ENCODE results near the gene OR1A1. TPM values are rescaled to one million over a fixed set of nuclear protein-coding genes. Genes with fewer than 3 reads are reported as not detected.

OR1A1 gene
- total and polyA plus RNA-seq, 12 donors, result not detected

GRCh38 chr17:3256575-3256974, 49.1 kb downstream of the OR1A1 start:
- intact Hi-C loops (cut with DNase I), result no loop called here
- WGBS, 2 donors, result 85 to 89% methylated on average over 8 of the region's 8 CpGs
- no peak for TF ChIP-seq CTCF (IDR thresholded peaks at IDR 0.05)
- Histone ChIP-seq H3K9me3 (peaks cover 0 to 9% (median 0%) of the 10 kb centered on the region in 11 donors), H3K36me3 (no peaks in the 10 kb centered on the region), H3K27ac (no peak overlapping the region), H3K27me3 (peaks cover 0 to 5% (median 0%) of the 10 kb centered on the region in 7 donors), H3K4me1 (no peaks in the 10 kb centered on the region), H3K4me3 (no peak overlapping the region)
- DNase-seq, result no peak
- ATAC-seq, result no peak

GRCh38 chr17:3260163-3260562, 52.7 kb downstream of the OR1A1 start:
- Histone ChIP-seq H3K4me1 (no peaks in the 10 kb centered on the region), H3K4me3 (no peak overlapping the region), H3K9me3 (peaks cover 0 to 2% (median 0%) of the 10 kb centered on the region in 11 donors), H3K36me3 (no peaks in the 10 kb centered on the region), H3K27ac (no peak overlapping the region), H3K27me3 (peaks cover 0 to 17% (median 6%) of the 10 kb centered on the region in 7 donors)
- intact Hi-C loops (cut with DNase I), result no loop called here
- WGBS, 2 donors, result 77 to 79% methylated on average over 1 of the region's 1 CpG
- DNase-seq (no peak), ATAC-seq (no peak)
- TF ChIP-seq CTCF (IDR thresholded peaks at IDR 0.05), result no peak

GRCh38 chr17:3260600-3260999, 53.1 kb downstream of the OR1A1 start:
- no peaks in the 10 kb centered on the region for H3K9me3 ChIP-seq
- no peak overlapping the region for H3K4me3 ChIP-seq
- 74 to 81% methylated on average over 13 of the region's 13 CpGs for WGBS, 2 donors
- no peaks in the 10 kb centered on the region for H3K36me3 ChIP-seq
- ATAC-seq (no peak), DNase-seq (no peak)
- no peak overlapping the region for H3K27ac ChIP-seq
- H3K27me3 ChIP-seq, result peaks cover 0 to 17% (median 6%) of the 10 kb centered on the region in 7 donors
- no peaks in the 10 kb centered on the region for H3K4me1 ChIP-seq
- intact Hi-C loops (cut with DNase I), result no loop called here
- no peak for TF ChIP-seq CTCF (IDR thresholded peaks at IDR 0.05)

Other genes starting within 250 kb of the OR1A1 start
- not detected for gene OR1D5, start 144.1 kb upstream of the OR1A1 start, total RNA-seq
- gene OR1D5, start 144.1 kb upstream of the OR1A1 start, polyA plus RNA-seq, result not detected
- not detected for gene OR1D2, start 103.2 kb upstream of the OR1A1 start, total RNA-seq
- gene OR1D2, start 103.2 kb upstream of the OR1A1 start, polyA plus RNA-seq, result not detected
- gene OR1G1, start 80.1 kb upstream of the OR1A1 start, total RNA-seq, result not detected
- gene OR1G1, start 80.1 kb upstream of the OR1A1 start, polyA plus RNA-seq, result not detected
- gene OR1A2, start 10.1 kb upstream of the OR1A1 start, total RNA-seq, result not detected
- not detected for gene OR1A2, start 10.1 kb upstream of the OR1A1 start, polyA plus RNA-seq
- not detected for gene OR3A1, start 90.7 kb downstream of the OR1A1 start, total RNA-seq
- gene OR3A1, start 90.7 kb downstream of the OR1A1 start, polyA plus RNA-seq, result not detected
- gene OR3A2, start 178.6 kb downstream of the OR1A1 start, total RNA-seq, result 1 to 10 TPM in 1 of 10 donors, under 1 TPM in 2, not detected in 7; 0.13 to 2.3 (median 0.28) TPM
- not detected for gene OR3A2, start 178.6 kb downstream of the OR1A1 start, polyA plus RNA-seq
- gene OR1E1, start 190.7 kb downstream of the OR1A1 start, total RNA-seq, result under 1 TPM in 1 of 10 donors, not detected in 9; 0.32 TPM
- not detected for gene OR1E1, start 190.7 kb downstream of the OR1A1 start, polyA plus RNA-seq
- gene OR3A3, start 203.7 kb downstream of the OR1A1 start, total RNA-seq, result not detected
- not detected for gene OR3A3, start 203.7 kb downstream of the OR1A1 start, polyA plus RNA-seq
- gene OR1E2, start 226.2 kb downstream of the OR1A1 start, total RNA-seq, result under 1 TPM in 1 of 10 donors, not detected in 9; 0.43 TPM
- not detected for gene OR1E2, start 226.2 kb downstream of the OR1A1 start, polyA plus RNA-seq